B cell (primary cell): ENCODE results near the gene SLIT3. TPM values are rescaled to one million over a fixed set of nuclear protein-coding genes. Genes with fewer than 3 reads are reported as not detected.

ENCODE experiments used
- ATAC-seq: fragments of 200-7000 bp; cut with Tn5 transposase; one replicate; pipeline ENCODE4 v1.10.0; 2021; ENCODE audit warnings: low read depth, mild to moderate bottlenecking, moderate number of reproducible peaks, moderate library complexity
- CTCF ChIA-PET: fragments of 350-600 bp; sonication (Branson Sonifier 250); formaldehyde crosslinking; loops from one replicate; lab custom pipeline; 2021; ENCODE audit warnings: antibody characterized with exemption, inconsistent platforms; lab: Charles Lee
- POLR2A ChIA-PET: fragments of 350-600 bp; sonication (Branson Sonifier 250); formaldehyde crosslinking; loops from one replicate; lab custom pipeline; 2021; ENCODE audit warnings: antibody characterized with exemption; lab: Charles Lee
- DNase-seq: peaks from one replicate; pipeline ENCODE4 v3.0.0; 2013
- H2AFZ ChIP-seq: 2 replicates; pipeline ENCODE4 v1.6.1; 2012; ENCODE audit warnings: mild to moderate bottlenecking, low read depth, low read length; ENCODE audit not compliant: insufficient read depth, poor library complexity, severe bottlenecking
- H3K27ac ChIP-seq, 2 donors: 1 replicate in 1 of 2; 2 replicates in 1 of 2; pipeline ENCODE4 v1.5.1; 2012 to 2013; ENCODE audit warnings: low read length in 2 of 2, mild to moderate bottlenecking in 2 of 2, moderate library complexity in 1 of 2
- H3K27me3 ChIP-seq, 4 experiments: fragments of 200-600 bp in 1 of 4; sonication (generic) in 1 of 4; replicated peaks in 1 of 4; 1 replicate in 2 of 4; 2 replicates in 2 of 4; pipeline versions ENCODE4 v1.6.1 to v1.7.0; 2013 to 2016; ENCODE audit warnings: low read length in 3 of 4, mild to moderate bottlenecking in 2 of 4, mixed read lengths in 1 of 4, moderate library complexity in 1 of 4; ENCODE audit not compliant: insufficient read depth in 4 of 4, control insufficient read depth in 3 of 4; ENCODE audit errors: control extremely low read depth in 1 of 4
- H3K36me3 ChIP-seq, 2 experiments: replicated peaks in 1 of 2; 1 replicate in 1 of 2; 2 replicates in 1 of 2; pipeline versions ENCODE4 v1.6.1 to v1.7.1; 2013; ENCODE audit warnings: low read length in 1 of 2; ENCODE audit not compliant: insufficient read depth in 2 of 2, control insufficient read depth in 1 of 2; ENCODE audit errors: control extremely low read depth in 1 of 2, extremely low read depth in 1 of 2
- H3K4me1 ChIP-seq, 2 donors: fragments of 200-600 bp in 1 of 2; sonication (generic) in 1 of 2; 1 replicate in 1 of 2; 2 replicates in 1 of 2; pipeline versions ENCODE4 v1.5.1 to v1.6.1; 2013 to 2017; ENCODE audit warnings: low read length in 2 of 2; ENCODE audit not compliant: control insufficient read depth in 2 of 2, insufficient read depth in 2 of 2
- H3K4me2 ChIP-seq: replicated peaks from 2 replicates; pipeline ENCODE3; 2012; ENCODE audit warnings: mild to moderate bottlenecking, low read depth, low read length; ENCODE audit not compliant: poor library complexity, severe bottlenecking
- H3K4me3 ChIP-seq, 5 experiments: fragments of 200-600 bp in 1 of 5; sonication (generic) in 1 of 5; 1 replicate in 3 of 5; 2 replicates in 2 of 5; pipeline versions ENCODE4 v1.5.1 to v1.7.0; 2011 to 2016; ENCODE audit warnings: low read length in 4 of 5, mild to moderate bottlenecking in 4 of 5, low read depth in 2 of 5, control low read depth in 1 of 5, moderate library complexity in 1 of 5; ENCODE audit not compliant: insufficient read depth in 1 of 5; ENCODE audit errors: control extremely low read depth in 1 of 5, extremely low read depth in 1 of 5
- H3K79me2 ChIP-seq: fragments of 200-600 bp; sonication (generic); one replicate; pipeline ENCODE4 v1.6.0; 2016; ENCODE audit warnings: low read length; ENCODE audit not compliant: control insufficient read depth, insufficient read depth
- H3K9ac ChIP-seq: fragments of 200-600 bp; sonication (generic); 2 replicates; pipeline ENCODE4 v1.6.1; 2017; ENCODE audit warnings: mild to moderate bottlenecking, low read length, moderate library complexity
- H3K9me3 ChIP-seq, 3 donors: one replicate each; pipeline versions ENCODE4 v1.6.1 to v1.7.1; 2013; ENCODE audit warnings: low read length in 2 of 3; ENCODE audit not compliant: control insufficient read depth in 2 of 3, insufficient read depth in 1 of 3; ENCODE audit errors: control extremely low read depth in 1 of 3
- H4K20me1 ChIP-seq: 2 replicates; pipeline ENCODE4 v1.6.0; 2012; ENCODE audit warnings: mild to moderate bottlenecking, low read length; ENCODE audit not compliant: insufficient read depth, control insufficient read depth, poor library complexity, severe bottlenecking
- H3K27ac Mint-ChIP-seq: one replicate; pipeline ENCODE4 v1.8.0; 2021; ENCODE audit warnings: mixed read lengths
- H3K27me3 Mint-ChIP-seq: one replicate; pipeline ENCODE4 v1.8.0; 2021; ENCODE audit warnings: mixed read lengths
- H3K4me1 Mint-ChIP-seq: one replicate; pipeline ENCODE4 v1.8.0; 2021; ENCODE audit warnings: mixed read lengths
- H3K4me3 Mint-ChIP-seq: one replicate; pipeline ENCODE4 v1.8.0; 2021; ENCODE audit warnings: mixed read lengths
- H3K9me3 Mint-ChIP-seq: one replicate; pipeline ENCODE4 v1.8.0; 2022; ENCODE audit warnings: mixed read lengths; ENCODE audit not compliant: insufficient read depth
- EZH2 ChIP-seq: IDR thresholded peaks from 2 replicates; pipeline ENCODE4 v1.6.1; 2012; ENCODE audit warnings: borderline replicate concordance, low read depth, mild to moderate bottlenecking, moderate library complexity, low read length; ENCODE audit not compliant: insufficient read depth, poor library complexity, severe bottlenecking
- WGBS: methylation state at CpG from one replicate; pipeline ENCODE4 v1.1.5; 2013; ENCODE audit warnings: missing lambda C conversion rate; ENCODE audit not compliant: insufficient coverage; 5-methylcytosine and 5-hydroxymethylcytosine counted together
- intact Hi-C: fragments of 100-400 bp; cut with micrococcal nuclease; formaldehyde crosslinking; loops from one replicate; pipeline ENCODE4 v1.10.0; 2022
- polyA plus RNA-seq: library from polyadenylated mRNA; depleted of rRNA; stranded (reverse); fragments of >200 nt; gene quantifications from 2 replicates; pipeline ENCODE4 v1.2.3, GENCODE V29; 2012
- total RNA-seq, 2 donors: library from RNA; stranded (reverse); fragments of 120-200 nt in 1 of 2; gene quantifications; 1 replicate in 1 of 2; 2 replicates in 1 of 2; pipeline versions ENCODE4 v1.2.3 to v1.2.4, GENCODE V29; 2013 to 2022
- TF ChIP-seq, protein P1 (sequence below): fragments of 200-600 bp; IDR thresholded peaks from one replicate; pipeline ENCODE4 v1.8.0; 2022; ENCODE audit warnings: antibody characterized with exemption, mild to moderate bottlenecking

The SLIT3 gene
- total and polyA plus RNA-seq, 2 donors (not counting 1 experiment from before 2014, with no cell fraction given) = not detected

- peaks cover 2% of the 10 kb centered on the region for H3K9me3 Mint-ChIP-seq
- no peaks in the 10 kb centered on the region for H3K4me1 Mint-ChIP-seq
- TF ChIP-seq EZH2 = no peak
- TF ChIP-seq, protein P1, sequence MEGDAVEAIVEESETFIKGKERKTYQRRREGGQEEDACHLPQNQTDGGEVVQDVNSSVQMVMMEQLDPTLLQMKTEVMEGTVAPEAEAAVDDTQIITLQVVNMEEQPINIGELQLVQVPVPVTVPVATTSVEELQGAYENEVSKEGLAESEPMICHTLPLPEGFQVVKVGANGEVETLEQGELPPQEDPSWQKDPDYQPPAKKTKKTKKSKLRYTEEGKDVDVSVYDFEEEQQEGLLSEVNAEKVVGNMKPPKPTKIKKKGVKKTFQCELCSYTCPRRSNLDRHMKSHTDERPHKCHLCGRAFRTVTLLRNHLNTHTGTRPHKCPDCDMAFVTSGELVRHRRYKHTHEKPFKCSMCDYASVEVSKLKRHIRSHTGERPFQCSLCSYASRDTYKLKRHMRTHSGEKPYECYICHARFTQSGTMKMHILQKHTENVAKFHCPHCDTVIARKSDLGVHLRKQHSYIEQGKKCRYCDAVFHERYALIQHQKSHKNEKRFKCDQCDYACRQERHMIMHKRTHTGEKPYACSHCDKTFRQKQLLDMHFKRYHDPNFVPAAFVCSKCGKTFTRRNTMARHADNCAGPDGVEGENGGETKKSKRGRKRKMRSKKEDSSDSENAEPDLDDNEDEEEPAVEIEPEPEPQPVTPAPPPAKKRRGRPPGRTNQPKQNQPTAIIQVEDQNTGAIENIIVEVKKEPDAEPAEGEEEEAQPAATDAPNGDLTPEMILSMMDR = no peak
Measured at GRCh38 chr5:169197343-169197742, 103.6 kb downstream of the SLIT3 start.

GRCh38 chr5:169196059-169196458, 104.9 kb downstream of the SLIT3 start:
- Mint-ChIP-seq H3K4me3 (no peak overlapping the region), H3K9me3 (no peaks in the 10 kb centered on the region), H3K27ac (no peak overlapping the region), H3K27me3 (peaks cover 6% of the 10 kb centered on the region), H3K4me1 (no peaks in the 10 kb centered on the region)
- TF ChIP-seq, protein P1 = no peak
- no peak for TF ChIP-seq EZH2
- ChIA-PET CTCF (no interaction called here), POLR2A (no interaction called here)
- Histone ChIP-seq H3K9ac (no peak overlapping the region), H3K4me2 (no peak overlapping the region), H2AFZ (no peak overlapping the region), H3K4me3 (no peak overlapping the region), H3K4me1 (no peaks in the 10 kb centered on the region), H3K27me3 (no peaks in the 10 kb centered on the region), H3K9me3 (peaks cover 0 to 3% (median 0%) of the 10 kb centered on the region in 3 donors), H4K20me1 (no peaks in the 10 kb centered on the region), H3K27ac (no peak overlapping the region), H3K36me3 (no peaks in the 10 kb centered on the region), H3K79me2 (no peaks in the 10 kb centered on the region)
- ATAC-seq (no peak), DNase-seq (no peak)
- WGBS = 91% methylated on average over 5 of the region's 6 CpGs
- intact Hi-C loops = no loop called here

More at GRCh38 chr5:169197343-169197742, 103.6 kb downstream of the SLIT3 start:
- no peaks in the 10 kb centered on the region for H3K79me2 ChIP-seq
- ChIA-PET CTCF (no interaction called here), POLR2A (no interaction called here)
- no peak overlapping the region for H3K4me3 ChIP-seq
- intact Hi-C loops = no loop called here
- no peaks in the 10 kb centered on the region for H3K36me3 ChIP-seq
- 88% methylated on average over 1 of the region's 1 CpG for WGBS
- no peak for DNase-seq
- H4K20me1 ChIP-seq = no peaks in the 10 kb centered on the region
- H3K4me3 Mint-ChIP-seq = no peak overlapping the region
- H3K27ac ChIP-seq = no peak overlapping the region
- H3K27me3 Mint-ChIP-seq = peaks cover 3% of the 10 kb centered on the region
- no peak overlapping the region for H3K27ac Mint-ChIP-seq
- H3K9me3 ChIP-seq = peaks cover 0 to 6% (median 0%) of the 10 kb centered on the region in 3 donors
- no peak overlapping the region for H3K4me2 ChIP-seq
- H2AFZ ChIP-seq = no peak overlapping the region
- H3K9ac ChIP-seq = no peak overlapping the region
- no peak for ATAC-seq
- H3K4me1 ChIP-seq = no peaks in the 10 kb centered on the region
- H3K27me3 ChIP-seq = no peaks in the 10 kb centered on the region
